Activated naive CD8-positive, alpha-beta T cell (primary cell): Measurements from ENCODE around the gene TMEM106B.
"Not testable (repeated sequence)": the region's sequence is repeated elsewhere in the genome, so short reads cannot be mapped to it uniquely, and the experiment has no call there.

ENCODE experiments used
- H3K27ac Mint-ChIP-seq: one replicate; pipeline ENCODE4 v1.8.0; 2021; ENCODE audit warnings: mixed read lengths
- H3K27me3 Mint-ChIP-seq: one replicate; pipeline ENCODE4 v1.8.0; 2021; ENCODE audit warnings: mixed read lengths
- H3K36me3 Mint-ChIP-seq: one replicate; pipeline ENCODE4 v1.8.0; 2021; ENCODE audit warnings: mixed read lengths
- H3K4me1 Mint-ChIP-seq: one replicate; pipeline ENCODE4 v1.8.0; 2021; ENCODE audit warnings: low read depth, mixed read lengths
- H3K4me3 Mint-ChIP-seq: one replicate; pipeline ENCODE4 v1.8.0; 2021; ENCODE audit warnings: mild to moderate bottlenecking, mixed read lengths
- H3K9me3 Mint-ChIP-seq: one replicate; pipeline ENCODE4 v1.8.0; 2021; ENCODE audit warnings: low read depth, mixed read lengths

TMEM106B gene

GRCh38 chr7:12217311-12217710 is 6.2 kb downstream of the TMEM106B start:
- Mint-ChIP-seq H3K4me1 (peaks cover 74% of the 10 kb centered on the region), H3K27me3 (no peaks in the 10 kb centered on the region), H3K36me3 (peaks cover 41% of the 10 kb centered on the region), H3K27ac (peak overlapping the region; percentile 14), H3K9me3 (no peaks in the 10 kb centered on the region), H3K4me3 (no peak overlapping the region)

- H3K27ac Mint-ChIP-seq, result peak overlapping the region; percentile 61
- H3K36me3 Mint-ChIP-seq, result peaks cover 49% of the 10 kb centered on the region
- no peak overlapping the region for H3K4me3 Mint-ChIP-seq
- no peaks in the 10 kb centered on the region for H3K9me3 Mint-ChIP-seq
- no peaks in the 10 kb centered on the region for H3K27me3 Mint-ChIP-seq
- H3K4me1 Mint-ChIP-seq, result peaks cover 76% of the 10 kb centered on the region
Observed at GRCh38 chr7:12220389-12221046, 9.4 kb downstream of the TMEM106B start.

GRCh38 chr7:12221414-12221813 is 10.3 kb downstream of the TMEM106B start:
- Mint-ChIP-seq H3K27ac (peak overlapping the region; percentile 91), H3K4me3 (no peak overlapping the region), H3K36me3 (peaks cover 57% of the 10 kb centered on the region), H3K9me3 (peaks cover 4% of the 10 kb centered on the region), H3K27me3 (no peaks in the 10 kb centered on the region), H3K4me1 (peaks cover 77% of the 10 kb centered on the region)

- Mint-ChIP-seq H3K9me3 (peaks cover 4% of the 10 kb centered on the region), H3K27ac (peak overlapping the region; percentile 91), H3K27me3 (no peaks in the 10 kb centered on the region), H3K4me3 (peak overlapping the region; percentile 50), H3K4me1 (peaks cover 68% of the 10 kb centered on the region), H3K36me3 (peaks cover 47% of the 10 kb centered on the region)
Observed at GRCh38 chr7:12222889-12223579, 11.9 kb downstream of the TMEM106B start.

- not testable (repeated sequence) for H3K27me3 Mint-ChIP-seq, H3K4me3 Mint-ChIP-seq, H3K9me3 Mint-ChIP-seq
- Mint-ChIP-seq H3K4me1 (peaks cover 67% of the 10 kb centered on the region), H3K36me3 (peaks cover 31% of the 10 kb centered on the region), H3K27ac (peak overlapping the region; percentile 28)
Observed at GRCh38 chr7:12225017-12225416, 13.9 kb downstream of the TMEM106B start.

GRCh38 chr7:12226756-12227155 is 15.7 kb downstream of the TMEM106B start:
- H3K4me1 Mint-ChIP-seq, result peaks cover 53% of the 10 kb centered on the region
- H3K9me3 Mint-ChIP-seq, result peaks cover 4% of the 10 kb centered on the region
- H3K4me3 Mint-ChIP-seq, result no peak overlapping the region
- H3K27me3 Mint-ChIP-seq, result no peaks in the 10 kb centered on the region
- peaks cover 26% of the 10 kb centered on the region for H3K36me3 Mint-ChIP-seq
- no peak overlapping the region for H3K27ac Mint-ChIP-seq

GRCh38 chr7:12228024-12228423 is 16.9 kb downstream of the TMEM106B start:
- no peak overlapping the region for H3K27ac Mint-ChIP-seq
- peaks cover 4% of the 10 kb centered on the region for H3K9me3 Mint-ChIP-seq
- peaks cover 41% of the 10 kb centered on the region for H3K4me1 Mint-ChIP-seq
- no peaks in the 10 kb centered on the region for H3K27me3 Mint-ChIP-seq
- H3K4me3 Mint-ChIP-seq, result no peak overlapping the region
- H3K36me3 Mint-ChIP-seq, result peaks cover 26% of the 10 kb centered on the region

GRCh38 chr7:12229046-12229445 is 18.0 kb downstream of the TMEM106B start:
- peaks cover 4% of the 10 kb centered on the region for H3K9me3 Mint-ChIP-seq
- no peak overlapping the region for H3K4me3 Mint-ChIP-seq
- peaks cover 23% of the 10 kb centered on the region for H3K36me3 Mint-ChIP-seq
- peaks cover 31% of the 10 kb centered on the region for H3K4me1 Mint-ChIP-seq
- no peak overlapping the region for H3K27ac Mint-ChIP-seq
- H3K27me3 Mint-ChIP-seq, result no peaks in the 10 kb centered on the region

- Mint-ChIP-seq H3K4me1 (peaks cover 14% of the 10 kb centered on the region), H3K36me3 (peaks cover 9% of the 10 kb centered on the region), H3K4me3 (no peak overlapping the region), H3K9me3 (peaks cover 4% of the 10 kb centered on the region), H3K27me3 (no peaks in the 10 kb centered on the region), H3K27ac (no peak overlapping the region)
Observed at GRCh38 chr7:12231097-12231496, 20.0 kb downstream of the TMEM106B start.

GRCh38 chr7:12233175-12233574 is 22.1 kb downstream of the TMEM106B start:
- no peak overlapping the region for H3K4me3 Mint-ChIP-seq
- H3K36me3 Mint-ChIP-seq, result peaks cover 14% of the 10 kb centered on the region
- H3K4me1 Mint-ChIP-seq, result peaks cover 9% of the 10 kb centered on the region
- H3K27me3 Mint-ChIP-seq, result no peaks in the 10 kb centered on the region
- H3K9me3 Mint-ChIP-seq, result peaks cover under 1% of the 10 kb centered on the region
- H3K27ac Mint-ChIP-seq, result no peak overlapping the region

GRCh38 chr7:12234334-12234865 is 23.3 kb downstream of the TMEM106B start:
- Mint-ChIP-seq H3K36me3 (peaks cover 24% of the 10 kb centered on the region), H3K27me3 (no peaks in the 10 kb centered on the region), H3K4me3 (no peak overlapping the region), H3K27ac (peak overlapping the region; percentile 43), H3K4me1 (peaks cover 7% of the 10 kb centered on the region), H3K9me3 (peaks cover 5% of the 10 kb centered on the region)

GRCh38 chr7:12235970-12236369 is 24.9 kb downstream of the TMEM106B start:
- Mint-ChIP-seq H3K9me3 (peaks cover 5% of the 10 kb centered on the region), H3K4me3 (no peak overlapping the region), H3K27me3 (no peaks in the 10 kb centered on the region), H3K36me3 (peaks cover 27% of the 10 kb centered on the region), H3K4me1 (peaks cover 15% of the 10 kb centered on the region), H3K27ac (no peak overlapping the region)

GRCh38 chr7:12237007-12237406 is 25.9 kb downstream of the TMEM106B start:
- Mint-ChIP-seq H3K4me3 (no peak overlapping the region), H3K4me1 (peaks cover 18% of the 10 kb centered on the region), H3K27ac (no peak overlapping the region), H3K36me3 (peaks cover 32% of the 10 kb centered on the region), H3K9me3 (peaks cover 5% of the 10 kb centered on the region), H3K27me3 (no peaks in the 10 kb centered on the region)

GRCh38 chr7:12239806-12240205 is 28.7 kb downstream of the TMEM106B start:
- Mint-ChIP-seq H3K4me1 (peaks cover 18% of the 10 kb centered on the region), H3K9me3 (peaks cover 5% of the 10 kb centered on the region), H3K27me3 (no peaks in the 10 kb centered on the region), H3K4me3 (no peak overlapping the region), H3K36me3 (peaks cover 29% of the 10 kb centered on the region), H3K27ac (peak overlapping the region; percentile 13)

- Mint-ChIP-seq H3K4me3 (no peak overlapping the region), H3K27ac (no peak overlapping the region), H3K27me3 (no peaks in the 10 kb centered on the region), H3K4me1 (peaks cover 17% of the 10 kb centered on the region), H3K9me3 (no peaks in the 10 kb centered on the region), H3K36me3 (peaks cover 13% of the 10 kb centered on the region)
Observed at GRCh38 chr7:12244129-12244528, 33.0 kb downstream of the TMEM106B start.
